22Rv1 (cell line): Measurements from ENCODE around the gene SLC30A4.

Experiments used
- H3K27ac ChIP-seq: fragments of 450-650 bp; 2 replicates; pipeline ENCODE4 v1.5.1; 2017
- CTCF ChIP-seq: fragments of 450-650 bp; IDR thresholded peaks from 2 replicates; pipeline ENCODE4 v1.5.1; 2017; ENCODE audit warnings: mild to moderate bottlenecking
- ZFX ChIP-seq: fragments of 450-650 bp; IDR thresholded peaks from 2 replicates; pipeline ENCODE4 v1.6.1; 2017; ENCODE audit warnings: antibody characterized with exemption, borderline replicate concordance

The SLC30A4 gene

GRCh38 chr15:45476410-45476809 is 46.1 kb downstream of the SLC30A4 start:
- TF ChIP-seq CTCF (no peak), ZFX (no peak)
- no peak overlapping the region for H3K27ac ChIP-seq

DNA sequence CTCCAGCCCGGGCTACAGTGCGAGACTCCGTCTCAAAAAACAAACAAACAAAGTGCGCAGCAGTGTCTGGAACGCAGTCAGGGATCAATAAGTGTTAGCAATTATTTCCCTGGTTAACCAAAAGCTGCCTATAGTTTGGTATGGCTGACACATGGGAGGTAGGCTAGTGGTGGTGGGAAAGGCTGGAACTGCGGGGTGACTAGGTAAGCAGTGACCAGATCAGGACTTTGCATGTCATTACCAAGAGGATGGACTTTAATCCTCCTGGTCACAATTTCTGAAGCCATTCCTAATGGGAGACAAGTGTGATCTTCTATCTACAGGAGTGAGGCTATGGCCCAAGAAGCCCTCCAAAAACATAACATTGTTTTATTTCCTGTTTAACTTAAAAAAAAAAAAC is 47.8 kb downstream of the SLC30A4 start:
- TF ChIP-seq CTCF (no peak), ZFX (no peak)
- no peak overlapping the region for H3K27ac ChIP-seq

DNA sequence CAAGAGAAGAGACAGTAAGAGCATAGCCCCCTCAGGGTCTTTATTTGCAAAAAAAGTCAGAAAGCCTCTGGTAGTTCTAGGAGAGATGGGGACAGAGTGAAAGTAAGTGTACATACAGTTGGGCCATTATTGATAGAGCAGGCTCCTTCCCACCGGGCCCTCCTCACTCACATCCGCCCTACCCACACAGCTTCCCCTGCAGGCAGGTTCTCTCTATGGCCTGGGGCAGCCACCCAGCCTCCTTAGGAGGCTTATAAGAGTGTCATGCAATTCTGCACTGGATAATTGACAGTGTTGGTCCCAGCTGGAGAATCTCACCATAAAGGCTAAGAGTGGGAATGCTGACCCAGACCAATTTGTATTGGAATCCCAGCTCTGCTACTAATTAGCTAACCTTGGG is 49.5 kb downstream of the SLC30A4 start:
- TF ChIP-seq ZFX (no peak), CTCF (no peak)
- no peak overlapping the region for H3K27ac ChIP-seq

- no peak for TF ChIP-seq ZFX
- no peak for TF ChIP-seq CTCF
- H3K27ac ChIP-seq, result no peak overlapping the region
Observed at GRCh38 chr15:45471151-45471550, 51.4 kb downstream of the SLC30A4 start.

GRCh38 chr15:45469441-45469840 is 53.1 kb downstream of the SLC30A4 start:
- no peak for TF ChIP-seq CTCF
- no peak for TF ChIP-seq ZFX
- no peak overlapping the region for H3K27ac ChIP-seq

GRCh38 chr15:45469027-45469426 is 53.5 kb downstream of the SLC30A4 start:
- TF ChIP-seq CTCF (no peak), ZFX (no peak)
- H3K27ac ChIP-seq, result no peak overlapping the region

DNA sequence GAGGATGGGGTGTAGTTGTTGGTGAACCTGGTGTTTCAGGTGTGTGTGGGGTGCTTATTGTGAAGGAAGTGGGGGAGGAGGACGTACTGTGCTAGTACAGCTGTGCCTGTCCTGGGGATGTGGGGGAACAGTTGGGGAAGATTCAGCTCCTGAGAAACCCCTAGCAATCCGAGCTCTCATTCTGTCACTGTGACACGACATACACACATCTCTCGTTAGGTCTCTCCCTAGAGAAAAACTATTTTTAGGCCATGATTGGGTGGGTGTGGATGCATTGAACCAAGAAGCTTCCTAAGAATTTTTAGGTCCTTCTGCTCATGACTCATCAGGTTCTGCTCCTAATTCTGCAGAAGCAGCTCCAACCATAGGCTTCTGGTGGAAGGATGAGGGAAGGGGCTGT is 54.3 kb downstream of the SLC30A4 start:
- no peak overlapping the region for H3K27ac ChIP-seq
- TF ChIP-seq CTCF (no peak), ZFX (no peak)
